Ascending aorta (tissue), 2 donors: ENCODE measurements around the gene AK6. TPM values are rescaled to one million over a fixed set of nuclear protein-coding genes. Genes with fewer than 3 reads are reported as not detected.

Experiments used
- DNase-seq, 2 donors: peaks; one replicate each; pipeline ENCODE4 v3.0.0-alpha.2; 2019; ENCODE audit warnings: low spot score in 2 of 2
- H3K27ac ChIP-seq, 2 donors: fragments of 200-600 bp; sonication (generic); one replicate each; pipeline ENCODE4 v1.5.1; 2016 to 2017; ENCODE audit warnings: mild to moderate bottlenecking in 1 of 2
- H3K27me3 ChIP-seq: fragments of 200-600 bp; sonication (generic); one replicate; pipeline ENCODE4 v1.5.1; 2017
- H3K36me3 ChIP-seq, 2 donors: fragments of 200-600 bp; sonication (generic); one replicate each; pipeline ENCODE4 v1.5.1; 2016
- H3K4me1 ChIP-seq, 2 donors: fragments of 200-600 bp; sonication (generic); one replicate each; pipeline ENCODE4 v1.5.1; 2016 to 2017; ENCODE audit warnings: mild to moderate bottlenecking in 1 of 2
- H3K4me3 ChIP-seq, 2 donors: fragments of 200-600 bp; sonication (generic); one replicate each; pipeline ENCODE4 v1.5.1; 2016 to 2017; ENCODE audit warnings: mild to moderate bottlenecking in 1 of 2
- H3K9me3 ChIP-seq, 2 donors: fragments of 200-600 bp; sonication (generic); one replicate each; pipeline ENCODE4 v1.5.1; 2016
- CTCF ChIP-seq, 3 experiments: fragments of 200-600 bp in 2 of 3; fragments of 450-650 bp in 1 of 3; sonication (generic) in 2 of 3; IDR thresholded peaks; one replicate each; pipeline ENCODE4 v1.5.1; 2016 to 2019; ENCODE audit warnings: antibody characterized with exemption in 3 of 3, mild to moderate bottlenecking in 1 of 3, moderate library complexity in 1 of 3
- intact Hi-C: fragments of 100-400 bp; cut with DNase I; formaldehyde crosslinking; loops from one replicate; pipeline ENCODE4 v1.15.1; 2023
- total RNA-seq: library from RNA; depleted of rRNA; stranded (reverse); fragments of >200 nt; gene quantifications from one replicate; pipeline ENCODE4 v1.1.0, GENCODE V29; 2016

The AK6 gene
- total RNA-seq, 1 donor from 2014 or later = 3.9 TPM

- Histone ChIP-seq H3K27me3 (no peaks in the 10 kb centered on the region), H3K9me3 (no peaks in the 10 kb centered on the region), H3K4me1 (peaks cover 0 to 4% of the 10 kb centered on the region in 2 donors), H3K36me3 (peaks cover 0 to 28% of the 10 kb centered on the region in 2 donors), H3K4me3 (no peak overlapping the region), H3K27ac (no peak overlapping the region)
- no peak for DNase-seq
- no peak for TF ChIP-seq CTCF (IDR thresholded peaks at IDR 0.05)
- intact Hi-C loops = no loop called here
Observed at GRCh38 chr5:69308046-69308553, 61.2 kb downstream of the AK6 start.

GRCh38 chr5:69305512-69305911 lies 63.8 kb downstream of the AK6 start:
- intact Hi-C loops = no loop called here
- no peak for TF ChIP-seq CTCF (IDR thresholded peaks at IDR 0.05)
- Histone ChIP-seq H3K4me3 (no peak overlapping the region), H3K36me3 (peaks cover 0 to 14% of the 10 kb centered on the region in 2 donors), H3K27me3 (no peaks in the 10 kb centered on the region), H3K4me1 (peaks cover 0 to 4% of the 10 kb centered on the region in 2 donors), H3K9me3 (no peaks in the 10 kb centered on the region), H3K27ac (no peak overlapping the region)
- no peak for DNase-seq

Other genes with a start within 250 kb of the AK6 start
- 16.0 TPM for gene CCNB1, start 202.4 kb downstream of the AK6 start, total RNA-seq
- not detected for gene CENPH, start 179.9 kb downstream of the AK6 start, total RNA-seq
- 94.3 TPM for gene CDK7, start 134.6 kb downstream of the AK6 start, total RNA-seq
- 5.2 TPM for gene CCDC125, start 36.7 kb downstream of the AK6 start, total RNA-seq
- 6.3 TPM for gene TAF9, start within 50 bp of the AK6 start, total RNA-seq
- gene RAD17, start 298 bp upstream of the AK6 start, total RNA-seq = 24.4 TPM
- gene MARVELD2, start 45.6 kb upstream of the AK6 start, total RNA-seq = not detected
- 0.53 TPM for gene OCLN, start 123.3 kb upstream of the AK6 start, total RNA-seq
- 4.2 TPM for gene GTF2H2C, start 190.7 kb upstream of the AK6 start, total RNA-seq